GM12878 (cell line): ENCODE results near the gene CSMD2. TPM values are rescaled to one million over a fixed set of nuclear protein-coding genes. Genes with fewer than 3 reads are reported as not detected.

Experiments used
- ATAC-seq: fragments of 200-7000 bp; cut with Tn5 transposase; 3 replicates; pipeline ENCODE4 v1.9.1; 2020; ENCODE audit warnings: mild to moderate bottlenecking, moderate library complexity
- BruUV-seq: library from RNA; stranded (reverse); fragments of 400-500 nt; replicated peaks from 2 replicates; lab custom pipeline; 2021; lab: Mats Ljungman, UMichigan
- CTCF ChIA-PET: fragments of 300-600 bp; sonication (Branson Sonifier 250); formaldehyde crosslinking; extraction: SDS; loops from one replicate; lab custom pipeline; 2021; ENCODE audit warnings: inconsistent platforms; lab: Yijun Ruan, JAX
- POLR2A ChIA-PET: fragments of 350-600 bp; formaldehyde crosslinking; extraction: SDS; loops from one replicate; lab custom pipeline; 2021; ENCODE audit warnings: inconsistent platforms; lab: Charles Lee
- RAD21 ChIA-PET: fragments of 300-600 bp; sonication (Branson Sonifier 250); formaldehyde crosslinking; loops from one replicate; lab custom pipeline; 2023; ENCODE audit warnings: antibody characterized with exemption; ENCODE audit not compliant: unreplicated experiment; lab: Charles Lee
- SMC1A ChIA-PET: fragments of 300-600 bp; sonication (Branson Sonifier 250); formaldehyde crosslinking; loops from one replicate; lab custom pipeline; 2023; ENCODE audit not compliant: unreplicated experiment, uncharacterized antibody; lab: Charles Lee
- DNase-seq: peaks from one replicate; pipeline ENCODE4 v3.0.0-alpha.2; 2011; ENCODE audit warnings: low read depth, low spot score
- FAIRE-seq: peaks from 3 replicates; lab custom pipeline; 2011; peaks lifted over from hg19 to GRCh38; lab: Jason Lieb, UNC
- H2AFZ ChIP-seq: 2 replicates; pipeline ENCODE4 v1.6.0; 2011; ENCODE audit warnings: low read depth, low read length, control low read depth; ENCODE audit not compliant: control insufficient read depth
- H3K27ac ChIP-seq: 2 replicates; pipeline ENCODE4 v1.5.1; 2011; ENCODE audit warnings: control low read depth; ENCODE audit not compliant: control insufficient read depth, insufficient read depth
- H3K27me3 ChIP-seq, 2 experiments: replicated peaks in 1 of 2; 2 replicates each; pipeline versions ENCODE4 v1.6.0 to v1.6.1; 2011; ENCODE audit warnings: low read length in 1 of 2; ENCODE audit not compliant: control insufficient read depth in 2 of 2, insufficient read depth in 2 of 2
- H3K36me3 ChIP-seq, 2 experiments: 2 replicates each; pipeline ENCODE4 v1.5.1; 2011; ENCODE audit warnings: low read length in 1 of 2; ENCODE audit not compliant: control insufficient read depth in 2 of 2, insufficient read depth in 2 of 2
- H3K4me1 ChIP-seq: 2 replicates; pipeline ENCODE4 v1.6.1; 2011; ENCODE audit warnings: mild to moderate bottlenecking, low read length, moderate library complexity, mixed read lengths; ENCODE audit not compliant: control insufficient read depth, insufficient read depth
- H3K4me2 ChIP-seq: 2 replicates; pipeline ENCODE4 v1.6.0; 2011; ENCODE audit warnings: control low read depth; ENCODE audit not compliant: control insufficient read depth, insufficient read depth
- H3K4me3 ChIP-seq: fragments of 200-600 bp; sonication (generic); 2 replicates; pipeline ENCODE4 v1.5.1; 2016
- H3K79me2 ChIP-seq: 2 replicates; pipeline ENCODE4 v1.6.0; 2011; ENCODE audit warnings: low read length; ENCODE audit not compliant: control insufficient read depth, insufficient read depth
- H3K9ac ChIP-seq: 2 replicates; pipeline ENCODE4 v1.8.0; 2011; ENCODE audit warnings: low read length, control low read depth, mixed read lengths; ENCODE audit not compliant: control insufficient read depth, insufficient read depth
- H3K9me3 ChIP-seq: replicated peaks from 3 replicates; pipeline ENCODE4 v1.5.1; 2011; ENCODE audit warnings: mild to moderate bottlenecking, low read length; ENCODE audit not compliant: control insufficient read depth, insufficient read depth
- H4K20me1 ChIP-seq: 2 replicates; pipeline ENCODE4 v1.6.0; 2011; ENCODE audit not compliant: control insufficient read depth, insufficient read depth
- CHD1 ChIP-seq: IDR thresholded peaks from 2 replicates; pipeline ENCODE4 v1.6.1; 2012; ENCODE audit warnings: low read depth, low read length, improper control_type of control experiment
- CREB1 ChIP-seq: IDR thresholded peaks from 2 replicates; pipeline ENCODE4 v1.6.1; 2012; ENCODE audit warnings: low read depth, mild to moderate bottlenecking, inconsistent platforms
- FOS ChIP-seq: IDR thresholded peaks from 3 replicates; pipeline ENCODE4 v1.6.1; 2011; ENCODE audit warnings: borderline replicate concordance; ENCODE audit not compliant: insufficient read length; ENCODE audit errors: extremely low read depth
- GABPA ChIP-seq: IDR thresholded peaks from 2 replicates; pipeline ENCODE4 v1.6.1; 2014; ENCODE audit warnings: antibody characterized with exemption, low read depth, mild to moderate bottlenecking, inconsistent platforms
- PKNOX1 ChIP-seq: fragments of 450-650 bp; IDR thresholded peaks from 2 replicates; pipeline ENCODE4 v1.6.1; 2016; ENCODE audit warnings: mild to moderate bottlenecking
- PML ChIP-seq: IDR thresholded peaks from 2 replicates; pipeline ENCODE4 v1.6.1; 2012; ENCODE audit warnings: low read length, inconsistent platforms
- POLR2AphosphoS2 ChIP-seq: IDR thresholded peaks from 2 replicates; pipeline ENCODE4 v1.6.1; 2011; ENCODE audit warnings: low read depth, mild to moderate bottlenecking, low read length, improper control_type of control experiment, moderate library complexity
- RUNX3 ChIP-seq: IDR thresholded peaks from 2 replicates; pipeline ENCODE4 v1.6.1; 2012; ENCODE audit warnings: low read length, inconsistent platforms
- SKIL ChIP-seq: fragments of 450-650 bp; IDR thresholded peaks from 2 replicates; pipeline ENCODE4 v1.6.1; 2017; ENCODE audit warnings: mild to moderate bottlenecking, low read depth, inconsistent platforms; ENCODE audit not compliant: poor library complexity, severe bottlenecking
- SMC3 ChIP-seq: IDR thresholded peaks from 2 replicates; pipeline ENCODE4 v1.6.1; 2011; ENCODE audit warnings: low read length, improper control_type of control experiment, borderline replicate concordance
- TCF12 ChIP-seq: IDR thresholded peaks from 2 replicates; pipeline ENCODE4 v1.6.1; 2011; ENCODE audit warnings: low read depth, mild to moderate bottlenecking, low read length
- YY1 ChIP-seq: IDR thresholded peaks from 2 replicates; pipeline ENCODE4 v1.6.1; 2011; ENCODE audit warnings: low read depth, mild to moderate bottlenecking, low read length
- ZNF622 ChIP-seq: fragments of 450-650 bp; IDR thresholded peaks from 2 replicates; pipeline ENCODE4 v1.6.1; 2017; ENCODE audit warnings: mild to moderate bottlenecking, inconsistent platforms
- WGBS: methylation state at CpG from one replicate; pipeline ENCODE4 v1.1.6; 2016; ENCODE audit warnings: low lambda C conversion rate; ENCODE audit not compliant: insufficient replicate concordance, insufficient coverage; ENCODE audit errors: missing lambda C conversion rate; 5-methylcytosine and 5-hydroxymethylcytosine counted together
- in situ Hi-C: fragments of 300-500 bp; cut with MboI; formaldehyde crosslinking; loops from 9 replicates; pipeline ENCODE4 v1.14.3; 2018; ENCODE audit warnings: mixed read lengths
- intact Hi-C: fragments of 100-400 bp; cut with micrococcal nuclease; formaldehyde crosslinking; loops from one replicate; pipeline ENCODE4 v1.14.2; 2022; ENCODE audit not compliant: unreplicated experiment
- polyA plus RNA-seq, 11 experiments: library from polyadenylated mRNA; depleted of rRNA in 4 of 11; unstranded in 6 of 11; stranded (reverse) in 5 of 11; fragments of >200 nt; fragmentation: Nextera tagmentation in 4 of 11; fragmentation: Illumina TruSeq in 1 of 11; extraction: Ambion mirVana in 4 of 11; extraction: Trizol in 1 of 11; gene quantifications; 1 replicate in 1 of 11; 2 replicates in 10 of 11; pipeline versions ENCODE4 v1.2.1 to v1.2.3, GENCODE V29; 2011 to 2016; ENCODE audit warnings: inconsistent platforms in 2 of 11, missing spikeins in 2 of 11, low read depth in 1 of 11
- total RNA-seq, 4 experiments: library from RNA; depleted of rRNA in 3 of 4; stranded (reverse); fragments of >200 nt in 3 of 4; fragmentation: Illumina TruSeq in 1 of 4; extraction: Trizol in 1 of 4; gene quantifications; 2 replicates each; pipeline versions ENCODE4 v1.2.1 to v1.2.3, GENCODE V29; 2013 to 2021

CSMD2 gene
- total and polyA plus RNA-seq, 10 of the 15 experiments (the other 5 are each of a cell fraction or from before 2014, with no cell fraction given), result under 0.01 TPM; not detected in 9

- RAD21 ChIA-PET, result no interaction called here
- 34% methylated on average over 7 of the region's 7 CpGs for WGBS
- no peak overlapping the region for H3K27ac ChIP-seq
These were observed 484.7 kb downstream of the CSMD2 start for GRCh38 chr1:33680281-33680840.

More at GRCh38 chr1:33680281-33680840, 484.7 kb downstream of the CSMD2 start:
- ChIA-PET CTCF (interaction anchor here (0.7 to 1.0 kb wide), 2 partner anchors 20 to 48 kb away, joined by 3 to 4 read pairs; no protein-coding TSS in a partner anchor), SMC1A (no interaction called here), POLR2A (no interaction called here)
- Histone ChIP-seq H3K36me3 (no peaks in the 10 kb centered on the region), H3K27me3 (peaks cover 0 to 1% of the 10 kb centered on the region in 2 experiments; a peak in 2 of 4 replicates), H3K9me3 (no peaks in the 10 kb centered on the region), H3K9ac (no peak overlapping the region), H3K79me2 (no peaks in the 10 kb centered on the region), H4K20me1 (no peaks in the 10 kb centered on the region), H3K4me1 (no peaks in the 10 kb centered on the region), H3K4me2 (no peak overlapping the region), H3K4me3 (no peak overlapping the region), H2AFZ (no peak overlapping the region)
- intact Hi-C loops (no loop called here), in situ Hi-C loops (no loop called here)
- no TSS peak for BruUV-seq
- no peak for ATAC-seq
- FAIRE-seq, result no peak
- DNase-seq, result no peak
- TF ChIP-seq SKIL (no peak), POLR2AphosphoS2 (no peak), TCF12 (no peak), YY1 (no peak), RUNX3 (no peak), PML (no peak), ZNF622 (no peak), GABPA (no peak), SMC3 (no peak), FOS (no peak), CHD1 (no peak), PKNOX1 (no peak), CREB1 (no peak)
